Upper lobe of right lung (tissue), 1 donor: ENCODE results near the gene MON1A. TPM values are rescaled to one million over a fixed set of nuclear protein-coding genes. Genes with fewer than 3 reads are reported as not detected.

Experiments
- ATAC-seq: fragments of 200-7000 bp; cut with Tn5 transposase; one replicate; pipeline ENCODE4 v1.9.1; 2020; ENCODE audit warnings: mild to moderate bottlenecking, moderate library complexity
- DNase-seq: peaks from one replicate; pipeline ENCODE4 v3.0.0-alpha.2; 2020
- H3K27ac ChIP-seq: fragments of 200-600 bp; one replicate; pipeline ENCODE4 v1.8.0; 2022
- H3K27me3 ChIP-seq: fragments of 200-600 bp; one replicate; pipeline ENCODE4 v1.8.0; 2022; ENCODE audit warnings: mild to moderate bottlenecking
- H3K36me3 ChIP-seq: fragments of 200-600 bp; one replicate; pipeline ENCODE4 v1.8.0; 2022
- H3K4me1 ChIP-seq: fragments of 200-600 bp; one replicate; pipeline ENCODE4 v1.8.0; 2022
- H3K4me3 ChIP-seq: fragments of 200-600 bp; one replicate; pipeline ENCODE4 v1.8.0; 2022; ENCODE audit warnings: mild to moderate bottlenecking
- H3K9me3 ChIP-seq: fragments of 200-600 bp; one replicate; pipeline ENCODE4 v1.8.0; 2022
- intact Hi-C: fragments of 100-400 bp; cut with DNase I; formaldehyde crosslinking; loops from one replicate; pipeline ENCODE4 v1.11.0; 2022
- total RNA-seq: library from RNA; stranded (reverse); fragmentation: NEBNext Ultra II Directional; extraction: Animal tissue kit (Norgen Biotek cat#: 25700); gene quantifications from one replicate; pipeline ENCODE4 v1.2.1, GENCODE V29; 2021
- TF ChIP-seq, protein P1 (sequence below): fragments of 200-600 bp; IDR thresholded peaks from one replicate; pipeline ENCODE4 v1.8.0; 2022; ENCODE audit warnings: antibody characterized with exemption
- donor health status: DM: no; HTN: yes; CAD: no; lungs with severe emphysema.

The MON1A gene
- total RNA-seq, 1 donor from 2014 or later: 10.2 TPM

- TF ChIP-seq, protein P1, sequence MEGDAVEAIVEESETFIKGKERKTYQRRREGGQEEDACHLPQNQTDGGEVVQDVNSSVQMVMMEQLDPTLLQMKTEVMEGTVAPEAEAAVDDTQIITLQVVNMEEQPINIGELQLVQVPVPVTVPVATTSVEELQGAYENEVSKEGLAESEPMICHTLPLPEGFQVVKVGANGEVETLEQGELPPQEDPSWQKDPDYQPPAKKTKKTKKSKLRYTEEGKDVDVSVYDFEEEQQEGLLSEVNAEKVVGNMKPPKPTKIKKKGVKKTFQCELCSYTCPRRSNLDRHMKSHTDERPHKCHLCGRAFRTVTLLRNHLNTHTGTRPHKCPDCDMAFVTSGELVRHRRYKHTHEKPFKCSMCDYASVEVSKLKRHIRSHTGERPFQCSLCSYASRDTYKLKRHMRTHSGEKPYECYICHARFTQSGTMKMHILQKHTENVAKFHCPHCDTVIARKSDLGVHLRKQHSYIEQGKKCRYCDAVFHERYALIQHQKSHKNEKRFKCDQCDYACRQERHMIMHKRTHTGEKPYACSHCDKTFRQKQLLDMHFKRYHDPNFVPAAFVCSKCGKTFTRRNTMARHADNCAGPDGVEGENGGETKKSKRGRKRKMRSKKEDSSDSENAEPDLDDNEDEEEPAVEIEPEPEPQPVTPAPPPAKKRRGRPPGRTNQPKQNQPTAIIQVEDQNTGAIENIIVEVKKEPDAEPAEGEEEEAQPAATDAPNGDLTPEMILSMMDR: no peak
- intact Hi-C loops: no loop called here
- ATAC-seq (no peak), DNase-seq (no peak)
- Histone ChIP-seq H3K4me3 (no peak overlapping the region), H3K27ac (no peak overlapping the region), H3K36me3 (peaks cover 13% of the 10 kb centered on the region), H3K4me1 (peaks cover 8% of the 10 kb centered on the region), H3K27me3 (no peaks in the 10 kb centered on the region), H3K9me3 (no peaks in the 10 kb centered on the region)
Measured at GRCh38 chr3:49895791-49896190, 33.8 kb downstream of the MON1A start.

DNA sequence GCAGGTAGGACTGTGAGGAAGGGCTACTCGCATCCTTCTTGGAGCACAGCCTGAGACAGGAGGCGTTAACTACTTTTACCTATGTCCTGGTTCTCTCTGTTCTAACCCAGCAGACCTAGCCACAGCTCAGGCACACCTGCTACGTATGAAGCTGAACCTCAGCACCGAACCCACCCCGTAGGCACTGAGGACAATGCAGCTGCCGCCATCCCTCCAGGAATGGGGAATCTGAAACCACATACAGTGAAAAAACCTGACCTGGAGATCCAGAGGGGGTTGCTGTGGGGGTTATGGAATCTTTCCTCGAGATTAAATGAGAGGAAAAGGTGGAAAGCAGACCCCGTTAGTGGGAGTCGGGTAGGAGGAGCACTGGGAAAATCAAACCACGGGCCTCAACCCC is 40.3 kb downstream of the MON1A start:
- intact Hi-C loops: no loop called here
- no peaks in the 10 kb centered on the region for H3K27me3 ChIP-seq
- no peaks in the 10 kb centered on the region for H3K9me3 ChIP-seq
- TF ChIP-seq, protein P1: no peak
- ATAC-seq: no peak
- H3K27ac ChIP-seq: no peak overlapping the region
- no peaks in the 10 kb centered on the region for H3K36me3 ChIP-seq
- no peak overlapping the region for H3K4me3 ChIP-seq
- DNase-seq: no peak
- H3K4me1 ChIP-seq: no peaks in the 10 kb centered on the region

- Histone ChIP-seq H3K27ac (no peak overlapping the region), H3K27me3 (no peaks in the 10 kb centered on the region), H3K4me3 (no peak overlapping the region), H3K36me3 (no peaks in the 10 kb centered on the region), H3K4me1 (peaks cover 3% of the 10 kb centered on the region), H3K9me3 (no peaks in the 10 kb centered on the region)
- TF ChIP-seq, protein P1: no peak
- no peak for DNase-seq
- intact Hi-C loops: no loop called here
- no peak for ATAC-seq
Measured at GRCh38 chr3:49886922-49887265, 42.7 kb downstream of the MON1A start.

- TF ChIP-seq, protein P1: no peak
- no peak for ATAC-seq
- Histone ChIP-seq H3K27ac (no peak overlapping the region), H3K36me3 (no peaks in the 10 kb centered on the region), H3K4me3 (no peak overlapping the region), H3K27me3 (no peaks in the 10 kb centered on the region), H3K9me3 (no peaks in the 10 kb centered on the region), H3K4me1 (peaks cover 5% of the 10 kb centered on the region)
- intact Hi-C loops: no loop called here
- DNase-seq: no peak
Measured at GRCh38 chr3:49883998-49884397, 45.6 kb downstream of the MON1A start.

GRCh38 chr3:49882166-49882565 is 47.4 kb downstream of the MON1A start:
- peaks cover 5% of the 10 kb centered on the region for H3K4me1 ChIP-seq
- DNase-seq: no peak
- H3K27ac ChIP-seq: no peak overlapping the region
- H3K27me3 ChIP-seq: no peaks in the 10 kb centered on the region
- H3K36me3 ChIP-seq: no peaks in the 10 kb centered on the region
- ATAC-seq: no peak
- no peaks in the 10 kb centered on the region for H3K9me3 ChIP-seq
- intact Hi-C loops: no loop called here
- TF ChIP-seq, protein P1: no peak
- H3K4me3 ChIP-seq: no peak overlapping the region

DNA sequence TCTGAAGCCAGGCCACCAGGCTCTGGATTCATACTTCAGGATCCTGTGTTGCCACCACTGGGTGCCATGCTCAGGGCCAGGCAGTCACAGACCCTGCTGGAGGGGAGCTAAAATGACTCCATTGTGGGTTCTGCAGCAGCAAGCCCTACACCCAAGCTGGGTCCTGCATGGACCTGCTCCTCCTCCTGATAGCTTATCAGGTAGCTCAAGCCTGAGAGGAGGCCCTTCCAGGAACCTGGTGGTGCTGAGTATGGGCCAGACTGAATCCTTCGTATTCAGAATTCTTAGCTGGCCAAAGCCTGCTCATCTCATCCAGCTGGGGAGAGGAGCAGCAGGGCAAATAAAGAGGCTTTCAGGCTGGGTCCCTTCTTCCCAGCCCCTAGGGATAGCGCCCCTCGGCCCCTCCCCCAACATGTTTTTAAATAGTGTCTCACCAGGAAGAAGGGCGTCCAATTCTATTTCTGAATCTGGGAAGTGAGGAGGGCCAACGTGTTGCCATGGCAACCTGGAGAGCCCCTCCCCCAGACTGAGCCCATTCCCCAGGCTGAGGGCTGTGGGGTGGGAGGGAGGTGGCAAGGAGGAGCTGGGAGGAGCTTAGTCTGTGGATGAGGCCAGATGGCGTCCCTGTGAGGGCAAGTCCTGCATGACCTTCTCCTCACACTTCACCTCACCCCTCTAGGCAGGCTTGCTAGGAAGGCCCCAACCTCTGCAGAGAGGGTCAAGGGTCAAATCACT is 48.9 kb downstream of the MON1A start:
- no peak for ATAC-seq
- intact Hi-C loops: no loop called here
- Histone ChIP-seq H3K27me3 (no peaks in the 10 kb centered on the region), H3K36me3 (no peaks in the 10 kb centered on the region), H3K4me1 (peaks cover 5% of the 10 kb centered on the region), H3K4me3 (no peak overlapping the region), H3K27ac (no peak overlapping the region), H3K9me3 (no peaks in the 10 kb centered on the region)
- TF ChIP-seq, protein P1: no peak
- DNase-seq: no peak
